Measurements from ENCODE around the gene TRIM47.

Gene TRIM47

DNA sequence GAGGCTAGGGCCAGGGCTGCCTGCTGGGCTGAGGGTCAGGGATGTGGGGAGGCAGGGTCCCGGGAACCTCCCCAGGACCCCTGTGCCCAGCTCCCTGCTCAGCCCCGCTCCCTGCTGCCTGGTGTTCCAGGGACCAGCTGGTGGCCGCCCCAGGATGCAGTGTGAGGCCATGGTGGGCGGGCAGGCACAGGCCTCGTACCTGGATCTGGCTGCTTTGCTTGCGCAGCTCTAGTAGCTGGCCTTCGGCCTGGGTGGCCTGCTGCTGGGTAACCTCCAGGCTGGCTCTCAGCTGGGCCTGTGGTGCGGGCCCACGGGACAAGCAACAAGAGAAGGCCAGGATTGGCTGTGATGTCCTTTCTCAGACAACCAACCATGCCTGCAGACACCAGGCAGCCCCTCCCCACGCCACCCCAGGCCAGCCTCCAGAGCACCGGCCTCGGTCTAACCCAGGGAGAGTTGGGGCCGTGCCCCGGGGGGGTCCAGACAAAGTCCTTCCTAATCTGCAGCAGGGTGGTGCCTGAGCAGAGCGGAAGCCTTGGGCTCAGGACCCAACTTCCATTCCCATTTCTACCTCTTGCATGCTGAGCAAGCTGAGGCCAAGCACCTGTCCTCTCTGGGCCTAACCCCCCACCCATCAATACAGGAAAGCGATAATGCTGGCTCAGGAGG lies 14.3 kb upstream of the TRIM47 start:
- H3K9me3 ChIP-seq (replicated peaks; ENCODE audit: insufficient read depth, low read length), result no peaks in the 10 kb centered on the region
- no peak for DNase-seq
- H3K9me2 ChIP-seq (replicated peaks; ENCODE audit: insufficient read depth, low read length), result no peaks in the 10 kb centered on the region
- TF ChIP-seq EZH2 (optimal IDR thresholded peaks at IDR 0.05; ENCODE audit: low read depth, low read length) (no peak), EZH2phosphoT487 (IDR thresholded peaks at IDR 0.05; ENCODE audit: low read length) (no peak)
- TF ChIP-seq, protein P1, sequence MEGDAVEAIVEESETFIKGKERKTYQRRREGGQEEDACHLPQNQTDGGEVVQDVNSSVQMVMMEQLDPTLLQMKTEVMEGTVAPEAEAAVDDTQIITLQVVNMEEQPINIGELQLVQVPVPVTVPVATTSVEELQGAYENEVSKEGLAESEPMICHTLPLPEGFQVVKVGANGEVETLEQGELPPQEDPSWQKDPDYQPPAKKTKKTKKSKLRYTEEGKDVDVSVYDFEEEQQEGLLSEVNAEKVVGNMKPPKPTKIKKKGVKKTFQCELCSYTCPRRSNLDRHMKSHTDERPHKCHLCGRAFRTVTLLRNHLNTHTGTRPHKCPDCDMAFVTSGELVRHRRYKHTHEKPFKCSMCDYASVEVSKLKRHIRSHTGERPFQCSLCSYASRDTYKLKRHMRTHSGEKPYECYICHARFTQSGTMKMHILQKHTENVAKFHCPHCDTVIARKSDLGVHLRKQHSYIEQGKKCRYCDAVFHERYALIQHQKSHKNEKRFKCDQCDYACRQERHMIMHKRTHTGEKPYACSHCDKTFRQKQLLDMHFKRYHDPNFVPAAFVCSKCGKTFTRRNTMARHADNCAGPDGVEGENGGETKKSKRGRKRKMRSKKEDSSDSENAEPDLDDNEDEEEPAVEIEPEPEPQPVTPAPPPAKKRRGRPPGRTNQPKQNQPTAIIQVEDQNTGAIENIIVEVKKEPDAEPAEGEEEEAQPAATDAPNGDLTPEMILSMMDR (IDR thresholded peaks at IDR 0.05; ENCODE audit: low read length), result no peak
- H3K9ac ChIP-seq (ENCODE audit: low read length), result no peak overlapping the region
- peaks cover 6% of the 10 kb centered on the region for H3K4me1 ChIP-seq (ENCODE audit: low read length)
- no peak overlapping the region for H3K27ac ChIP-seq (ENCODE audit: low read length)
- no peaks in the 10 kb centered on the region for H3K27me3 ChIP-seq (replicated peaks; ENCODE audit: insufficient read depth, low read length)
- peaks cover 4% of the 10 kb centered on the region for H3F3A ChIP-seq (ENCODE audit: insufficient read depth, low read length)
- H3K4me3 ChIP-seq (ENCODE audit: low read length), result no peak overlapping the region
- no peak overlapping the region for H3K4me2 ChIP-seq (ENCODE audit: low read depth, low read length)
- H2AFZ ChIP-seq (ENCODE audit: low read length), result no peak overlapping the region
- H4K20me1 ChIP-seq (ENCODE audit: insufficient read depth, low read length), result no peaks in the 10 kb centered on the region
- H3K36me3 ChIP-seq (replicated peaks; ENCODE audit: insufficient read depth, low read length), result no peaks in the 10 kb centered on the region
- H3K79me2 ChIP-seq (ENCODE audit: low read length), result peaks cover 22% of the 10 kb centered on the region

DNA sequence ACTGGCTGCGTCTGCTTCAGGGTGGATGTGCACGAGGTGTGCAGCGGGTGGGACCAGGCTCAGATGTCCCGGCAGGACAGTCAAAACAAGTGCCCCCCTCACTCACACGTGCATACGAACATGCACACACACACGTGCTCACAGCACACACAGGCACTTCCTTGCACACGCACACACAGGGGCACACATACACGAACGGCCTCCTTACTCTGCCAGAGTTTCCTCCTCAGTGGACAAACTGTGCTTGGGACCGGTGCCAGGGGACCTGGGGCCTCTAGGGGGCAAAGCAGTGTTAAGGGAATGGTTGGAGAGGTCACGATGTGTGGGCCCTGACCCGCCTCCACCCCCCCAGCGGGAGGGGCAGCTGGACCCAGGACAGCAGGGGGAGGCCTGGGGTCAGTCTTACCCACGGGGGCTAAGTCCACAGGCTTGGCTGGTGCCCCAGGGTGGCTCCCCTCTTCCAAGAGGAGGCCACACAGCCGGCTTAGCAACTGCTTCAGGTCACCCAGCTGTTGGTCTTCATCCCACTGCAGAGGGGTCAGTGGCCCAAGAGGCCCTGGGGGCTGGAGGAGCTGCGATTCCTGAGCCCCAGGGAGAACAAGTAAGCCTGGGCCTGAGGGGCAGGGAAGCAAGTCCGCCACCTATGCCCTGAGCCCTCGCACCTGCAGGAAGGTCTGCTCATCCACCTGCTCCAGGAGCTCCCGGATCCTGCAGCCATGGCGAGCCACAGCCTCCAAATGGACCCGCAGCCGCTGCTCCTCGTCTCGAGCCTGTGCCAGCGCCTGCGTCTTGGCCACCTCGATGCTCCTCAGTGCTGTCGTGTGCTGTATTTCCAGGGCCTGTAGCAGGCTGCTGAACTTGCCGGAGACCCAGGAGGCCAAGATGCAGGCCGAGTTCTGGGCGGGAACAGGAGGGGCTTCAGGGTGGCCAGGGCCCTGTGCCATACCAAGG lies 13.5 kb upstream of the TRIM47 start:
- DNase-seq, result no peak
- Histone ChIP-seq H3K9ac (ENCODE audit: low read length) (no peak overlapping the region), H3K4me1 (ENCODE audit: low read length) (peaks cover 6% of the 10 kb centered on the region), H3K27ac (ENCODE audit: low read length) (no peak overlapping the region), H4K20me1 (ENCODE audit: insufficient read depth, low read length) (no peaks in the 10 kb centered on the region), H3K9me2 (replicated peaks; ENCODE audit: insufficient read depth, low read length) (no peaks in the 10 kb centered on the region), H3K27me3 (replicated peaks; ENCODE audit: insufficient read depth, low read length) (no peaks in the 10 kb centered on the region), H3K4me3 (ENCODE audit: low read length) (no peak overlapping the region), H3K9me3 (replicated peaks; ENCODE audit: insufficient read depth, low read length) (no peaks in the 10 kb centered on the region), H3K4me2 (ENCODE audit: low read depth, low read length) (no peak overlapping the region), H3K79me2 (ENCODE audit: low read length) (peaks cover 22% of the 10 kb centered on the region), H3K36me3 (replicated peaks; ENCODE audit: insufficient read depth, low read length) (no peaks in the 10 kb centered on the region), H3F3A (ENCODE audit: insufficient read depth, low read length) (no peaks in the 10 kb centered on the region), H2AFZ (ENCODE audit: low read length) (no peak overlapping the region)
- TF ChIP-seq EZH2 (optimal IDR thresholded peaks at IDR 0.05; ENCODE audit: low read depth, low read length), result no peak
- TF ChIP-seq, protein P1 (IDR thresholded peaks at IDR 0.05; ENCODE audit: low read length), result no peak
- no peak for TF ChIP-seq EZH2phosphoT487 (IDR thresholded peaks at IDR 0.05; ENCODE audit: low read length)

DNA sequence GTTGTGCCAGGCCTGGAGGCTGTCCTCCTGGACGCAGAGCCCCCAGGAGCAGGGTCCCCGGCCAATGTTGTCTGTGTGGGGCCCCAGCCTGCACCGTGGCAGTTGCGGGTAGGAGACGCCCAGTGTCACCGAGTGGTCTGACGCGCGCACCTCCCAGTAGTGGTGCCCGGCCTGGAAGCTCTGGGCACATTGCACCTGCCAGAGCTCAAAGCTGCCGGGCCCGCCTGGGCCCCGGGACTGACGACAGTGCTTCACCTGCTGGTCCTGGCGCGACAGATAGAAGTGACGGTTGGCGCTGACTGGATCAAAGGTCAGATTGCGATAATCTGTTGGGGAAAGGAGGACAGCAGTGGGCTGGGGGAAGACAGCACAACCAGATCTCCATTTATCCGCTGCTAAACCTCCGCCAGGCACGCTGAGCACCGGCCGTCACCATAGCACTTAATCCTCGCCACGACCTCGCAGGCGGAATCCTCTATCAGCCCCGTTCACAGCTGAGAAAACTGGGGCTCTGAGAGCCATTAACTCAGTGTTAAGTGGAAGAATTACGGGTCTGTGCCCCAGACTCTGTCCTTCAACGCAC lies 12.7 kb upstream of the TRIM47 start:
- H4K20me1 ChIP-seq (ENCODE audit: insufficient read depth, low read length), result no peaks in the 10 kb centered on the region
- no peak overlapping the region for H3K4me3 ChIP-seq (ENCODE audit: low read length)
- H3K4me2 ChIP-seq (ENCODE audit: low read depth, low read length), result no peak overlapping the region
- H2AFZ ChIP-seq (ENCODE audit: low read length), result no peak overlapping the region
- TF ChIP-seq EZH2 (optimal IDR thresholded peaks at IDR 0.05; ENCODE audit: low read depth, low read length), result no peak
- TF ChIP-seq EZH2phosphoT487 (IDR thresholded peaks at IDR 0.05; ENCODE audit: low read length), result no peak
- TF ChIP-seq, protein P1 (IDR thresholded peaks at IDR 0.05; ENCODE audit: low read length), result no peak
- H3K4me1 ChIP-seq (ENCODE audit: low read length), result peaks cover 6% of the 10 kb centered on the region
- no peaks in the 10 kb centered on the region for H3K9me2 ChIP-seq (replicated peaks; ENCODE audit: insufficient read depth, low read length)
- no peak overlapping the region for H3K9ac ChIP-seq (ENCODE audit: low read length)
- H3K9me3 ChIP-seq (replicated peaks; ENCODE audit: insufficient read depth, low read length), result no peaks in the 10 kb centered on the region
- H3K27ac ChIP-seq (ENCODE audit: low read length), result no peak overlapping the region
- no peaks in the 10 kb centered on the region for H3F3A ChIP-seq (ENCODE audit: insufficient read depth, low read length)
- no peak for DNase-seq
- H3K79me2 ChIP-seq (ENCODE audit: low read length), result peaks cover 20% of the 10 kb centered on the region
- no peaks in the 10 kb centered on the region for H3K27me3 ChIP-seq (replicated peaks; ENCODE audit: insufficient read depth, low read length)
- no peaks in the 10 kb centered on the region for H3K36me3 ChIP-seq (replicated peaks; ENCODE audit: insufficient read depth, low read length)

Measured in MM.1S (cell line).